ENCODE data around the gene PARP3.
A peak's percentile ranks its signal among the peaks of the same experiment; 100 is the strongest.
"Not testable (repeated sequence)": the region's sequence is repeated elsewhere in the genome, so short reads cannot be mapped to it uniquely, and the experiment has no call there.

Gene PARP3

GRCh38 chr3:51941798-51942602, at the start of gene PARP3, which contains the start of gene RRP9:
Gene PARP3 (plus strand): TSS chr3:51942363. CDS start chr3:51943356, 993 bp downstream.
Gene RRP9 (minus strand): TSS chr3:51941904. CDS start chr3:51941867, 37 bp downstream.
- ATAC-seq: peak; percentile 93
- DNase-seq: peak; percentile 99

GRCh38 chr3:51894391-51894790, 47.8 kb upstream of the PARP3 start:
- ATAC-seq: no peak
- DNase-seq: no peak

- no peak for DNase-seq
- ATAC-seq: no peak
Measured at GRCh38 chr3:51894939-51895338, 47.2 kb upstream of the PARP3 start.

GRCh38 chr3:51896607-51897305, 45.4 kb upstream of the PARP3 start:
- DNase-seq (no peak), ATAC-seq (no peak)

- no peak for ATAC-seq
- DNase-seq: no peak
Measured at GRCh38 chr3:51897391-51897790, 44.8 kb upstream of the PARP3 start.

- not testable (repeated sequence) for ATAC-seq, DNase-seq
Measured at GRCh38 chr3:51900043-51900442, 42.1 kb upstream of the PARP3 start.

- not testable (repeated sequence) for ATAC-seq
- peak; percentile 21 for DNase-seq
Measured at GRCh38 chr3:51902361-51902760, 39.8 kb upstream of the PARP3 start.

GRCh38 chr3:51904034-51904823, 37.9 kb upstream of the PARP3 start:
- no peak for DNase-seq
- ATAC-seq: no peak

- no peak for ATAC-seq
- DNase-seq: no peak
Measured at GRCh38 chr3:51908026-51908425, 34.1 kb upstream of the PARP3 start.

- DNase-seq: no peak
- ATAC-seq: no peak
Measured at GRCh38 chr3:51916418-51916817, 25.7 kb upstream of the PARP3 start.

- DNase-seq: no peak
- ATAC-seq: no peak
Measured at GRCh38 chr3:51921081-51921578, 21.0 kb upstream of the PARP3 start.

- DNase-seq (no peak), ATAC-seq (no peak)
Measured at GRCh38 chr3:51927061-51927977, 14.8 kb upstream of the PARP3 start.

- DNase-seq: no peak
- no peak for ATAC-seq
Measured at GRCh38 chr3:51928438-51928837, 13.7 kb upstream of the PARP3 start.

GRCh38 chr3:51928981-51929380, 13.2 kb upstream of the PARP3 start:
- not testable (repeated sequence) for ATAC-seq, DNase-seq

GRCh38 chr3:51929420-51930003, 12.7 kb upstream of the PARP3 start:
- ATAC-seq (no peak), DNase-seq (no peak)

GRCh38 chr3:51930439-51930838, 11.7 kb upstream of the PARP3 start:
- ATAC-seq: no peak
- no peak for DNase-seq

GRCh38 chr3:51931756-51932155, 10.4 kb upstream of the PARP3 start:
- ATAC-seq: no peak
- DNase-seq: no peak

GRCh38 chr3:51932471-51933370, 9.4 kb upstream of the PARP3 start:
- no peak for DNase-seq
- ATAC-seq: no peak

GRCh38 chr3:51933471-51934138, 8.6 kb upstream of the PARP3 start:
- no peak for DNase-seq
- ATAC-seq: no peak

Data from stimulated activated naive CD8-positive, alpha-beta T cell treated with anti-CD3 and anti-CD28 coated beads, Interleukin-15, Interleukin-2, amounts not matched to agents 100 U/mL and 50 U/mL, for 24 hours (primary cell).